B cell (primary cell): ENCODE data around the gene TAS2R39. TPM values are rescaled to one million over a fixed set of nuclear protein-coding genes. Genes with fewer than 3 reads are reported as not detected.

Source experiments
- ATAC-seq: fragments of 200-7000 bp; cut with Tn5 transposase; one replicate; pipeline ENCODE4 v1.10.0; 2021; ENCODE audit warnings: low read depth, mild to moderate bottlenecking, moderate number of reproducible peaks, moderate library complexity
- CTCF ChIA-PET: fragments of 350-600 bp; sonication (Branson Sonifier 250); formaldehyde crosslinking; loops from one replicate; lab custom pipeline; 2021; ENCODE audit warnings: antibody characterized with exemption, inconsistent platforms; lab: Charles Lee
- POLR2A ChIA-PET: fragments of 350-600 bp; sonication (Branson Sonifier 250); formaldehyde crosslinking; loops from one replicate; lab custom pipeline; 2021; ENCODE audit warnings: antibody characterized with exemption; lab: Charles Lee
- DNase-seq: peaks from one replicate; pipeline ENCODE4 v3.0.0; 2013
- H2AFZ ChIP-seq: 2 replicates; pipeline ENCODE4 v1.6.1; 2012; ENCODE audit warnings: mild to moderate bottlenecking, low read depth, low read length; ENCODE audit not compliant: insufficient read depth, poor library complexity, severe bottlenecking
- H3K27ac ChIP-seq, 2 donors: 1 replicate in 1 of 2; 2 replicates in 1 of 2; pipeline ENCODE4 v1.5.1; 2012 to 2013; ENCODE audit warnings: low read length in 2 of 2, mild to moderate bottlenecking in 2 of 2, moderate library complexity in 1 of 2
- H3K27me3 ChIP-seq, 4 experiments: fragments of 200-600 bp in 1 of 4; sonication (generic) in 1 of 4; replicated peaks in 1 of 4; 1 replicate in 2 of 4; 2 replicates in 2 of 4; pipeline versions ENCODE4 v1.6.1 to v1.7.0; 2013 to 2016; ENCODE audit warnings: low read length in 3 of 4, mild to moderate bottlenecking in 2 of 4, mixed read lengths in 1 of 4, moderate library complexity in 1 of 4; ENCODE audit not compliant: insufficient read depth in 4 of 4, control insufficient read depth in 3 of 4; ENCODE audit errors: control extremely low read depth in 1 of 4
- H3K36me3 ChIP-seq, 2 experiments: replicated peaks in 1 of 2; 1 replicate in 1 of 2; 2 replicates in 1 of 2; pipeline versions ENCODE4 v1.6.1 to v1.7.1; 2013; ENCODE audit warnings: low read length in 1 of 2; ENCODE audit not compliant: insufficient read depth in 2 of 2, control insufficient read depth in 1 of 2; ENCODE audit errors: control extremely low read depth in 1 of 2, extremely low read depth in 1 of 2
- H3K4me1 ChIP-seq, 2 donors: fragments of 200-600 bp in 1 of 2; sonication (generic) in 1 of 2; 1 replicate in 1 of 2; 2 replicates in 1 of 2; pipeline versions ENCODE4 v1.5.1 to v1.6.1; 2013 to 2017; ENCODE audit warnings: low read length in 2 of 2; ENCODE audit not compliant: control insufficient read depth in 2 of 2, insufficient read depth in 2 of 2
- H3K4me2 ChIP-seq: replicated peaks from 2 replicates; pipeline ENCODE3; 2012; ENCODE audit warnings: mild to moderate bottlenecking, low read depth, low read length; ENCODE audit not compliant: poor library complexity, severe bottlenecking
- H3K4me3 ChIP-seq, 5 experiments: fragments of 200-600 bp in 1 of 5; sonication (generic) in 1 of 5; 1 replicate in 3 of 5; 2 replicates in 2 of 5; pipeline versions ENCODE4 v1.5.1 to v1.7.0; 2011 to 2016; ENCODE audit warnings: low read length in 4 of 5, mild to moderate bottlenecking in 4 of 5, low read depth in 2 of 5, control low read depth in 1 of 5, moderate library complexity in 1 of 5; ENCODE audit not compliant: insufficient read depth in 1 of 5; ENCODE audit errors: control extremely low read depth in 1 of 5, extremely low read depth in 1 of 5
- H3K79me2 ChIP-seq: fragments of 200-600 bp; sonication (generic); one replicate; pipeline ENCODE4 v1.6.0; 2016; ENCODE audit warnings: low read length; ENCODE audit not compliant: control insufficient read depth, insufficient read depth
- H3K9ac ChIP-seq: fragments of 200-600 bp; sonication (generic); 2 replicates; pipeline ENCODE4 v1.6.1; 2017; ENCODE audit warnings: mild to moderate bottlenecking, low read length, moderate library complexity
- H3K9me3 ChIP-seq, 3 donors: one replicate each; pipeline versions ENCODE4 v1.6.1 to v1.7.1; 2013; ENCODE audit warnings: low read length in 2 of 3; ENCODE audit not compliant: control insufficient read depth in 2 of 3, insufficient read depth in 1 of 3; ENCODE audit errors: control extremely low read depth in 1 of 3
- H4K20me1 ChIP-seq: 2 replicates; pipeline ENCODE4 v1.6.0; 2012; ENCODE audit warnings: mild to moderate bottlenecking, low read length; ENCODE audit not compliant: insufficient read depth, control insufficient read depth, poor library complexity, severe bottlenecking
- H3K27ac Mint-ChIP-seq: one replicate; pipeline ENCODE4 v1.8.0; 2021; ENCODE audit warnings: mixed read lengths
- H3K27me3 Mint-ChIP-seq: one replicate; pipeline ENCODE4 v1.8.0; 2021; ENCODE audit warnings: mixed read lengths
- H3K4me1 Mint-ChIP-seq: one replicate; pipeline ENCODE4 v1.8.0; 2021; ENCODE audit warnings: mixed read lengths
- H3K4me3 Mint-ChIP-seq: one replicate; pipeline ENCODE4 v1.8.0; 2021; ENCODE audit warnings: mixed read lengths
- H3K9me3 Mint-ChIP-seq: one replicate; pipeline ENCODE4 v1.8.0; 2022; ENCODE audit warnings: mixed read lengths; ENCODE audit not compliant: insufficient read depth
- EZH2 ChIP-seq: IDR thresholded peaks from 2 replicates; pipeline ENCODE4 v1.6.1; 2012; ENCODE audit warnings: borderline replicate concordance, low read depth, mild to moderate bottlenecking, moderate library complexity, low read length; ENCODE audit not compliant: insufficient read depth, poor library complexity, severe bottlenecking
- WGBS: methylation state at CpG from one replicate; pipeline ENCODE4 v1.1.5; 2013; ENCODE audit warnings: missing lambda C conversion rate; ENCODE audit not compliant: insufficient coverage; 5-methylcytosine and 5-hydroxymethylcytosine counted together
- intact Hi-C: fragments of 100-400 bp; cut with micrococcal nuclease; formaldehyde crosslinking; loops from one replicate; pipeline ENCODE4 v1.10.0; 2022
- polyA plus RNA-seq: library from polyadenylated mRNA; depleted of rRNA; stranded (reverse); fragments of >200 nt; gene quantifications from 2 replicates; pipeline ENCODE4 v1.2.3, GENCODE V29; 2012
- total RNA-seq, 2 donors: library from RNA; stranded (reverse); fragments of 120-200 nt in 1 of 2; gene quantifications; 1 replicate in 1 of 2; 2 replicates in 1 of 2; pipeline versions ENCODE4 v1.2.3 to v1.2.4, GENCODE V29; 2013 to 2022
- TF ChIP-seq, protein P1 (sequence below): fragments of 200-600 bp; IDR thresholded peaks from one replicate; pipeline ENCODE4 v1.8.0; 2022; ENCODE audit warnings: antibody characterized with exemption, mild to moderate bottlenecking

TAS2R39 gene
- total and polyA plus RNA-seq, 2 donors (not counting 1 experiment from before 2014, with no cell fraction given), result not detected

DNA sequence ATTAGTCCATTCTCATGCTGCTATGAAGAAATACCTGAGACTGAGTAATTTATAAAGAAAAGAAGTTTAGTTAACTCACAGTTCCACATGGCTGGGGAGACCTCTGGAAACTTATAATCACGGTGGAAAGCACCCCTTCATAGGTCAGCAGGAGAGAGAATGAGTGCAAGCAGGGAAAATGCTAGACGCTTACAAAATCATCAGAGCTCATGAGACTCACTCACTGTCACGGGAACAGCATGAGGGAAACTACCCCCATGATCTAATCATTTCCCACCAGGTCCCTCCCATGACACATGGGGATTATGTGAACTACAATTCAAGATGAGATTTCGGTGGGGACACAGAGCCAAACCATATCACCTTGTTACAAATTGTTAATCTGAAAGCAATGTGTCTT is 15.8 kb downstream of the TAS2R39 start:
- no peak for TF ChIP-seq EZH2
- TF ChIP-seq, protein P1, sequence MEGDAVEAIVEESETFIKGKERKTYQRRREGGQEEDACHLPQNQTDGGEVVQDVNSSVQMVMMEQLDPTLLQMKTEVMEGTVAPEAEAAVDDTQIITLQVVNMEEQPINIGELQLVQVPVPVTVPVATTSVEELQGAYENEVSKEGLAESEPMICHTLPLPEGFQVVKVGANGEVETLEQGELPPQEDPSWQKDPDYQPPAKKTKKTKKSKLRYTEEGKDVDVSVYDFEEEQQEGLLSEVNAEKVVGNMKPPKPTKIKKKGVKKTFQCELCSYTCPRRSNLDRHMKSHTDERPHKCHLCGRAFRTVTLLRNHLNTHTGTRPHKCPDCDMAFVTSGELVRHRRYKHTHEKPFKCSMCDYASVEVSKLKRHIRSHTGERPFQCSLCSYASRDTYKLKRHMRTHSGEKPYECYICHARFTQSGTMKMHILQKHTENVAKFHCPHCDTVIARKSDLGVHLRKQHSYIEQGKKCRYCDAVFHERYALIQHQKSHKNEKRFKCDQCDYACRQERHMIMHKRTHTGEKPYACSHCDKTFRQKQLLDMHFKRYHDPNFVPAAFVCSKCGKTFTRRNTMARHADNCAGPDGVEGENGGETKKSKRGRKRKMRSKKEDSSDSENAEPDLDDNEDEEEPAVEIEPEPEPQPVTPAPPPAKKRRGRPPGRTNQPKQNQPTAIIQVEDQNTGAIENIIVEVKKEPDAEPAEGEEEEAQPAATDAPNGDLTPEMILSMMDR, result no peak
- H3K27ac Mint-ChIP-seq, result no peak overlapping the region
- Histone ChIP-seq H3K27me3 (no peaks in the 10 kb centered on the region), H3K36me3 (no peaks in the 10 kb centered on the region), H3K4me1 (peaks cover 0 to under 1% of the 10 kb centered on the region in 2 donors), H3K27ac (no peak overlapping the region), H2AFZ (no peak overlapping the region), H3K4me2 (no peak overlapping the region), H3K9me3 (peaks cover 0 to 3% (median 0%) of the 10 kb centered on the region in 3 donors), H3K79me2 (no peaks in the 10 kb centered on the region), H3K4me3 (no peak overlapping the region), H3K9ac (no peak overlapping the region), H4K20me1 (no peaks in the 10 kb centered on the region)
- H3K27me3 Mint-ChIP-seq, result no peaks in the 10 kb centered on the region
- intact Hi-C loops, result no loop called here
- no peaks in the 10 kb centered on the region for H3K9me3 Mint-ChIP-seq
- CTCF ChIA-PET, result interaction anchor here (0.7 kb wide), 1 partner anchor 416 kb away, joined by 4 read pairs; no protein-coding TSS in a partner anchor
- POLR2A ChIA-PET, result no interaction called here
- H3K4me1 Mint-ChIP-seq, result peaks cover 5% of the 10 kb centered on the region
- DNase-seq (no peak), ATAC-seq (no peak)
- no peak overlapping the region for H3K4me3 Mint-ChIP-seq
- no CpG with 5 or more reads among the region's 4 CpGs for WGBS

DNA sequence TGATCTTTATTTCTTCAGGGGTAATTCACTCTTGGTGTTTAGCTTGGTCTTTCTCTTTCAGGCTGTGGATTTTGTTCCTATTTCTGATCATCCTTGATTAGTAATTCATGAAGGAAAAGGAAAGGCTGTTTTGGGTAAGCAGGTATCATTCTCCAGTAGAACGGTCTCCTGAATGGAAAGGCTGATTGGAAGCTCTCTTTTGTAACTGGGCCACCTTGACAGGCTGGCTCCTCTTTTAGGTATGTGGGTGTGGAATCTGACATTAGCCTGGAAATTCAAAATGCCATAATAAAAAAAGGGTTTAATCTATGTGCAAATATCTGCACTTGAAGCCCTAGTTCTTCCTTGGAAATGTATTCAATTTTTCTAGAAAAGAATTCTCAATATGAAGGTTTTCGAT is 18.9 kb downstream of the TAS2R39 start:
- no peak overlapping the region for H3K9ac ChIP-seq
- WGBS, result 100% methylated on average over 1 of the region's 2 CpGs
- DNase-seq, result no peak
- H3K9me3 ChIP-seq, result peaks cover 0 to 3% (median 0%) of the 10 kb centered on the region in 3 donors
- intact Hi-C loops, result no loop called here
- no peak overlapping the region for H3K27ac Mint-ChIP-seq
- peaks cover 24 to 25% of the 10 kb centered on the region in 2 donors for H3K4me1 ChIP-seq
- H3K36me3 ChIP-seq, result no peaks in the 10 kb centered on the region
- H3K4me1 Mint-ChIP-seq, result peaks cover 32% of the 10 kb centered on the region
- H3K9me3 Mint-ChIP-seq, result no peaks in the 10 kb centered on the region
- no peaks in the 10 kb centered on the region for H3K27me3 ChIP-seq
- H3K27me3 Mint-ChIP-seq, result no peaks in the 10 kb centered on the region
- CTCF ChIA-PET, result interaction anchor here (1.7 to 2.4 kb wide), 2 partner anchors 13 to 194 kb away, joined by 7 to 10 read pairs; no protein-coding TSS in a partner anchor
- no peak overlapping the region for H3K27ac ChIP-seq
- ATAC-seq, result no peak
- no peaks in the 10 kb centered on the region for H3K79me2 ChIP-seq
- H3K4me3 ChIP-seq, result no peak overlapping the region
- no peak overlapping the region for H3K4me3 Mint-ChIP-seq
- no peaks in the 10 kb centered on the region for H4K20me1 ChIP-seq
- TF ChIP-seq, protein P1, result no peak
- TF ChIP-seq EZH2, result no peak
- no peak overlapping the region for H2AFZ ChIP-seq
- no peak overlapping the region for H3K4me2 ChIP-seq
- POLR2A ChIA-PET, result no interaction called here
